HFFc6 (cell line): ENCODE results near the gene IKZF2. TPM values are rescaled to one million over a fixed set of nuclear protein-coding genes. Genes with fewer than 3 reads are reported as not detected.

Experiments used
- DNase-seq: peaks from one replicate; pipeline ENCODE4 v3.0.0-alpha.2; 2018
- H3K27ac Mint-ChIP-seq: 2 replicates; pipeline ENCODE4 v1.8.0; 2020; ENCODE audit warnings: mild to moderate bottlenecking, mixed read lengths
- H3K27me3 Mint-ChIP-seq: 2 replicates; pipeline ENCODE4 v1.8.0; 2021; ENCODE audit warnings: mild to moderate bottlenecking, moderate library complexity, mixed read lengths; ENCODE audit not compliant: insufficient read depth
- H3K36me3 Mint-ChIP-seq: 2 replicates; pipeline ENCODE4 v1.8.0; 2021; ENCODE audit warnings: low read depth, mixed read lengths
- H3K4me1 Mint-ChIP-seq: 2 replicates; pipeline ENCODE4 v1.8.0; 2020; ENCODE audit warnings: low read depth, mixed read lengths
- H3K4me3 Mint-ChIP-seq: 2 replicates; pipeline ENCODE4 v1.8.0; 2020; ENCODE audit warnings: mild to moderate bottlenecking, moderate library complexity, mixed read lengths
- H3K9me3 Mint-ChIP-seq: 2 replicates; pipeline ENCODE4 v1.8.0; 2020; ENCODE audit warnings: mild to moderate bottlenecking, mixed read lengths
- total RNA-seq, 6 experiments: library from RNA; stranded (reverse); fragmentation: NEBNext Ultra II Directional; extraction: Animal tissue kit (Norgen Biotek cat#: 25700); gene quantifications; 2 replicates in 1 of 6; 3 replicates in 5 of 6; pipeline ENCODE4 v1.2.3, GENCODE V29; 2021
- TF ChIP-seq, protein P1 (sequence below): fragments of 200-600 bp; sonication (generic); IDR thresholded peaks from 2 replicates; pipeline ENCODE4 v1.5.0; 2021; ENCODE audit warnings: antibody characterized with exemption, mild to moderate bottlenecking

Gene IKZF2
- total RNA-seq, 6 experiments from 2014 or later = 6.5 to 12.3 (median 10.2) TPM

DNA sequence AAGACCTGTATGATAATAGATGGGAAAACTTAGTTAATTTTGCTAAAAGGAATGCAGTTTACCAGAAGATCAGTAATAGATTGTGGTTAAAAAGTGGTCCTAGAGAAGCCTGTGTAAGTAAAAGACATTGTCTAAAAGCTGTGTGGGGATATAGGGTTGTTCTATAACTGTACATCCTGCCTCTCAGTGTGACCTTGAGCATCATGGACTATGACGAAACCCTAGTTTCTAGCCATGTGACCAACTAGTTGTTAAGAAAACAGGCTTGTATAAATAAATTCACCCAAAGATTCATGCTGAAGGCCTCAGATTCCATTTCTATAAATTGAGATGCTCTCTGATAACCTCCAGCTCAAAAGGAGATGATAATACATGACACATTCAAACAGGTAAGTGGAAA is 160.7 kb downstream of the IKZF2 start:
- Mint-ChIP-seq H3K9me3 (no peaks in the 10 kb centered on the region), H3K27me3 (no peaks in the 10 kb centered on the region), H3K4me1 (peaks cover 9% of the 10 kb centered on the region), H3K27ac (no peak overlapping the region), H3K4me3 (no peak overlapping the region), H3K36me3 (peaks cover 5% of the 10 kb centered on the region; the same call in 1 of the 2 replicates)
- TF ChIP-seq, protein P1, sequence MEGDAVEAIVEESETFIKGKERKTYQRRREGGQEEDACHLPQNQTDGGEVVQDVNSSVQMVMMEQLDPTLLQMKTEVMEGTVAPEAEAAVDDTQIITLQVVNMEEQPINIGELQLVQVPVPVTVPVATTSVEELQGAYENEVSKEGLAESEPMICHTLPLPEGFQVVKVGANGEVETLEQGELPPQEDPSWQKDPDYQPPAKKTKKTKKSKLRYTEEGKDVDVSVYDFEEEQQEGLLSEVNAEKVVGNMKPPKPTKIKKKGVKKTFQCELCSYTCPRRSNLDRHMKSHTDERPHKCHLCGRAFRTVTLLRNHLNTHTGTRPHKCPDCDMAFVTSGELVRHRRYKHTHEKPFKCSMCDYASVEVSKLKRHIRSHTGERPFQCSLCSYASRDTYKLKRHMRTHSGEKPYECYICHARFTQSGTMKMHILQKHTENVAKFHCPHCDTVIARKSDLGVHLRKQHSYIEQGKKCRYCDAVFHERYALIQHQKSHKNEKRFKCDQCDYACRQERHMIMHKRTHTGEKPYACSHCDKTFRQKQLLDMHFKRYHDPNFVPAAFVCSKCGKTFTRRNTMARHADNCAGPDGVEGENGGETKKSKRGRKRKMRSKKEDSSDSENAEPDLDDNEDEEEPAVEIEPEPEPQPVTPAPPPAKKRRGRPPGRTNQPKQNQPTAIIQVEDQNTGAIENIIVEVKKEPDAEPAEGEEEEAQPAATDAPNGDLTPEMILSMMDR = no peak
- DNase-seq = no peak

DNA sequence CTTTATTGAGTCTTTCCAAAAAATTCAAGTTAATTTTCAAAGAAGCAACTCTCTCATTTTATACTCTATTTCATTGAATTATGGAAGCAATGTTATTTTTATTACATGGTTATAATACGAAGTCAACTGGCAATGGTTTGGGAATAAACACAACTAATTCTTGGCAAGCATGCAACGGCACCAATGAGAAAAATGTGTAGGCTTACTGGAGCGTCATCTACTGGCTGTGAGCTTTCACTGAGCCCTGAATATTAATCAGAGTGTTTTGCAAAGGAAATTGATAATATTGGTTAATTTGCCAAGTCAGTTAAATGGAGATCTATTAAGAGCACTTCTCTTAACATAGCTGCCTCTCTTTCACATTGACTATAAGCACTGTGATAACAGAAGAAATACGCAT is 163.9 kb downstream of the IKZF2 start:
- H3K4me3 Mint-ChIP-seq = no peak overlapping the region
- H3K36me3 Mint-ChIP-seq = peaks cover 5% of the 10 kb centered on the region; the same call in 1 of the 2 replicates
- H3K27me3 Mint-ChIP-seq = no peaks in the 10 kb centered on the region
- DNase-seq = no peak
- no peak overlapping the region for H3K27ac Mint-ChIP-seq
- no peaks in the 10 kb centered on the region for H3K9me3 Mint-ChIP-seq
- no peaks in the 10 kb centered on the region for H3K4me1 Mint-ChIP-seq
- TF ChIP-seq, protein P1 = peak; percentile 44; the same call in 1 of the 2 replicates

DNA sequence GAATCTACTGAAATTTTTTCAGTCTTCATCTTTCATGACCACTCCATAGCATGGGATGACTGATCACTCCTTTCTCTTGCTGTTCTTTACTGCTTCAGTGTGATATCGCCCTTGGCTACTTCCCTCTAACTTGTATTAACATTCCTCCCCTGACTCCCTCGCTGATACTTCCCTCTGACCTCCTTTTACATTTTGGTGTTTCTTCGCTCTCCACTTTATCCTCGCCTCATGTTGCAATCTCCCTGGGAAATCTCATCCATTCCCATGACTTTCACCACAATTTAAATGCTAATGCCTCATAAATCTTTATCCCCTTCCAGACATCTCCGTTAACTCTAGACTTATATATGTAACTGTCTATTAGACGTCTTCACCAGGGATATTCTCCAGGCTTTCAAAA is 167.3 kb downstream of the IKZF2 start:
- DNase-seq = no peak
- Mint-ChIP-seq H3K36me3 (peaks cover 5% of the 10 kb centered on the region; the same call in 1 of the 2 replicates), H3K27me3 (no peaks in the 10 kb centered on the region), H3K4me1 (peaks cover 10% of the 10 kb centered on the region), H3K4me3 (no peak overlapping the region), H3K9me3 (no peaks in the 10 kb centered on the region), H3K27ac (no peak overlapping the region)
- TF ChIP-seq, protein P1 = no peak

DNA sequence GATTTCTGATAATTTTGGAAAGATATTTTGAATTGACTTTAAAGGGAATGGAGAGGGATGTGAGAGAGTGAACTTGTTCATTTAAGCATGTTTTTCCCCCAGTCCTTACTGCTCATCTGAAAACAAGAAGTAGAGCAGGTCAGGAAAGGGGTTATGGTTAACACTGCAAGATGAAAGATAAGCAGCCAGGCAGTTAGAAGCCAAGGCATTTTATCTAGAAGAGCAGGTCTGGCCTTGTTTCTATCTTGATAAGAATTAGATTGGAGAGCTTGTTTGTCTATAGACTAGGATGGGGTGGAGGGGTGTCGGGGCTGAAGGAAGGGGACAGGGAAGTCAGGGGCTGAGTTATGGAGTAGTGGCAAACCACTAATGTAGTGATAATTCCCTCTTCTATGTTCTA is 171.6 kb downstream of the IKZF2 start:
- TF ChIP-seq, protein P1 = no peak
- Mint-ChIP-seq H3K27me3 (no peaks in the 10 kb centered on the region), H3K9me3 (no peaks in the 10 kb centered on the region), H3K27ac (no peak overlapping the region), H3K36me3 (no peaks in the 10 kb centered on the region), H3K4me3 (no peak overlapping the region), H3K4me1 (peaks cover 34% of the 10 kb centered on the region)
- no peak for DNase-seq

DNA sequence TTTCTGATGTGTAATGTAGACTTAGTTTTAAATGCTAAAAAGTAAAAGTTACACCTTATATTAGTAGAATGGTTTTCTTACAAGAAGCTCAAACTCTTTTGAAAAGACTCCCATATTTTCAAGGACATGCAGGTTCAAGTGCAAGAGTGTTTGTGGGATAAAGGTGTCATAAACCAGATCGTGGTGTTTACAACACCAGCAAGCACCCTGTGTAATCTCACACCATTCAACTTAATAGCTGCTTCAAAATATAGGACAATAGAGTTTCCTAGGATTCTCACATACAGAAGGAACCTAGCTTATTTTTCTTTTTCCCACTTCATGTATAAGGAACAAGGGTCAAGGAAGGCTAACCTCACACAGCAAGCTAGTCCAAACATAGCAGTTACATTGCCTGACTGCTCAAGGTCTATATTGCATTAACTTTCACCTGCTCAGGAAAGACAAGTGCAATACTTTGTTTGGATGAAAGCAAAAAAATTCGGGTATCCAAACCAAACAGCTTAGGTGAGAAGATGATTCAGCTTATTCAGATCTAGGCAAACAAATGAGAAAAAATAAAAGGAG is 172.3 kb downstream of the IKZF2 start:
- Mint-ChIP-seq H3K36me3 (no peaks in the 10 kb centered on the region), H3K9me3 (no peaks in the 10 kb centered on the region), H3K4me3 (no peak overlapping the region), H3K27ac (no peak overlapping the region), H3K4me1 (peaks cover 40% of the 10 kb centered on the region), H3K27me3 (no peaks in the 10 kb centered on the region)
- no peak for DNase-seq
- TF ChIP-seq, protein P1 = no peak

DNA sequence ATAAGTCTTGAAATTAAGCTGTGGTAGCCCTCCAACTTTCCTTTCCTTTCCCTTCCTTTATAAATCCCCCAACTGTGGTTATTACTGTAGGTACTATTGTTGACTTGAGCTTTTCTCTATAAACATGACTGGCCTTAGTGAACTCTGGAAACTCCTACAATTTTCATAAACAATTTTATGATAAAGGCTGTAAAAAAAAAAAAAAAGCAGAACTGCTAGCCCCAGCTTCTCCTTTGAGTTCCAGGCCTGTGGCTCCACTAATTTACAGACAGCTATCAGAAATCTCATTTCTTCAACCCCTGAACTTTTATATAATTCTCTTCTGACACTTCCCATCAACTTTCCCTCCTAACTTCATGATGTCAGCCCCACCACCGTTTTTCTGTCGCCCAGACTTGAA is 174.3 kb downstream of the IKZF2 start:
- Mint-ChIP-seq H3K4me1 (peaks cover 59% of the 10 kb centered on the region), H3K27ac (no peak overlapping the region), H3K9me3 (no peaks in the 10 kb centered on the region), H3K4me3 (no peak overlapping the region), H3K36me3 (no peaks in the 10 kb centered on the region), H3K27me3 (no peaks in the 10 kb centered on the region; the same call in 1 of the 2 replicates)
- TF ChIP-seq, protein P1 = no peak
- DNase-seq = no peak
